Raji (cell line): ENCODE data around the gene ANAPC2.

Experiments
- POLR2A ChIP-seq: IDR thresholded peaks from 2 replicates; pipeline ENCODE4 v1.6.1; 2011; ENCODE audit warnings: low read depth, low read length, control low read depth; ENCODE audit not compliant: insufficient read depth

The ANAPC2 gene

DNA sequence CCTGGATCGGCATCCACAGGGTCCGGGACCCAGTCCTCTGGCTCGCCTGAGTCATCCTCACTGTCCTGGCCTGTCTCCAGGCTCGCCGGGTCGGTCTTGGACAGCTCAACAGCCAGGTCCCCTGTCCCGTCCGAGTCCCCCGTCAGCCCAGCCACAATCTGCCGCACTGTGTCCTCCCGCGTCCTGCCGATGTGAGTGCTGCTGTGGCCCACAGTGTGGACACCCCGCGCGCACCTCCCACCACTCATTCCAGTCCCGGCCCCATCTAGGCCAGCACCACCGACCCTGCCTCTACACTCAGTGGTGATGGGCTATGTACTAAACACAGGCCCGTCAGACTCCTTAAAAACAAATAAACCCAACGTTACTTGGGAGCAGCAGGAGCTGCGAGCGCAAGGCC lies 6.7 kb downstream of the ANAPC2 start:
- no peak for TF ChIP-seq POLR2A

DNA sequence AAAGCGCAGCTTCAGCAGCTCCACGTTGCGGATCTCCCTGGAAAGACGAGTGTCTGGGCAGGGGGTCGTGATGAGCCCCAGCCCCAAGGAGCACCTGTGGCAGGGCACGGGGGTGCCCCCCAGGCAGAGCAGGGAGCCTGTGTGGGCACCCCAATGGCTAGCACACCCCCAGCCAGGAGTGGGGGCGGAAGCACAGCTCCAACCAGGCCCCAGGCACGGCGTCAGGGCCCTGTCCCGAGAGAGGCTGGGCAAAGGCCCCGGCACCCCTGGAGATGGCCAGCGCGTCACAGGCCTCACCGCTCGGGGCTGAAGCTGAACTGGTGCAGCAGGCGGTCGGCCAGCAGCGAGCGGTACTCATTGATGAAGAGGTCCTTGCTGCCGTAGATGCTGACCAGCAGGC lies 7.9 kb downstream of the ANAPC2 start:
- no peak for TF ChIP-seq POLR2A

DNA sequence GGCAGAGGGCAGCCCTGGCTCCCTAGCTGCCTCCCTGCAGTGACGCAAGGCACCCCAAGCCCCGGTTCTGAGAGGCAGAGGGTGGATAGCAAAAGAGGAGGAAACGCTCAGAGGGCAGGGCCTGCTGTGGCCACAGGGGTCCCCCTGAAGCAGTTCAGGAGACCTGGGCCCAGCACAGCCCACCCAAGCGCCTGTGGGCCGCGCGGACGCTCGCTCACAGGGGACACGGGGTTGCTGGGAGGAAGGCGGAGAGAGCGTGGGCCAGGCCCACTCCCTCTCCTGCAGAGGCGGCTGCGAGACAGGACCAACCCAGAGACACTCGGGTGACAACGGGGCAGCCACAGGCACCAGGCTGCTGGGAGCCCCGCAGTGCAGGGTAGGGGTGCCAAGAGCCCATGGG lies 8.6 kb downstream of the ANAPC2 start:
- TF ChIP-seq POLR2A = no peak

DNA sequence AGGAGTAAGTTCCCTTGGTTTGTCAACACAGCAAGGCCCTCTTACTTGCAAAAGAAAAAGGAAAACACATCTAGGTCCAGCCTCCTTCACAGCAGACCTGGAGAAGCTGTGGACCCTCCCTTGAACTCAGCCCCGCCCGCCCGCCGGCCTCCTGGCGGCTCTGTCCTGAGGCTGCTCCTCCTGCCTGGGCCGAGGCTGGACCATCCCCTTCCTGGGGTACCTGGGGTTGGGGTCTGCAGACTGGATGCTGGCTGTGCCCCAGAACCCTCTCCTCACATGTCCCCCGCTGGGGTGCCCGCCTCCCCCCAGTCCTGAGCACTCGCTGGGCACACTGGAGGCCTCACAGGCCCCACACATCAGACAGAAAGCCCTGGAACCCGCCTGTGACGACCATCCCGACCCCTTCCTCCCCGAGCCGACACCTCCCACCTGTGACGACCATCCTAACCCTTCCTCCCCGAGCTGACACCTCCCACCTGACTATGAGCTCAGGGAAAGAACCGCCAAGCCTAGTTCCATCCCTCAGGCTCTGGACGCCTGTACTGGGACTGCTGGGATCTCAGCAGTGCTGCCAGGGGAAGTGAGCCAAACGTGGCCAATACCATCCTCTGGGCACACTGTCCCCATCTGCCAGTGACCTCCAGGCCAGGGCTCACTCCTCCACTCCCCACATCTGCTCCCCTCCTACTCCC lies 9.3 kb downstream of the ANAPC2 start:
- TF ChIP-seq POLR2A = no peak

DNA sequence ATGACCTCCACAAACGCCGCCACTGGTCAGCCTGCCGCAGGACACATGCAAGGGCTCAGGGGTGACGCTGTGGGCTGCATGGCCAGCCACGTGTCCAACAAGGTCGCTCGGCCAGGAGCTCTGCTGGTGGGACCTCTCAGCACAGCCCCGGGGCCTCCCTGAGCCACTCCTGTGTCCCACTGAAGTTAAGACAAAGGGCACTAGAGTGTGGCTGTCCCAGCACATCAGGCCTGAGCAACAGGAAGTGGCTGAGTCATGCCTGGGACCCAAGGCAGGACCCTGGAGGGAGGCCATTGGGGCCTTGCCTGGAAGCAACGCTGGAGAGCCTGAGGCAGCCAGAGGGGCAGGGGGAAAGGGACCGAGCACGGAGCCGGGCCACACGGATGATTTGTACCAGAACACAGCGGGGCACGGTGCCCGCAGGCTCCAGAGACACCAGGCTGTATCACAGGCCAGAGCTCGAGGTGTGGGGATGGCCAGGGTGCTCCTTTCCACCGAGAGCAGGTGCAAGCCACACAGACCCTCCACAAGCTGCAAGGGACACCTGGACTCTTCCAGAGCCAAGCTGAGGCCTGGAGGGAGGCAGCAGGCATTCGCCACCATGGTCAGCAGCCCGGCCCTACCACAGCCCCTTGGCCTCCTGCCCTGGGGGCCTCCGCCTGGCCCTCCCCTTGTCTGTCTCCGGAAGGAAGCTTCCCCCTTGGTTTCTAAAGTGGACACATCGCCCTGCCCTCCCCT lies 10.0 kb downstream of the ANAPC2 start:
- no peak for TF ChIP-seq POLR2A

DNA sequence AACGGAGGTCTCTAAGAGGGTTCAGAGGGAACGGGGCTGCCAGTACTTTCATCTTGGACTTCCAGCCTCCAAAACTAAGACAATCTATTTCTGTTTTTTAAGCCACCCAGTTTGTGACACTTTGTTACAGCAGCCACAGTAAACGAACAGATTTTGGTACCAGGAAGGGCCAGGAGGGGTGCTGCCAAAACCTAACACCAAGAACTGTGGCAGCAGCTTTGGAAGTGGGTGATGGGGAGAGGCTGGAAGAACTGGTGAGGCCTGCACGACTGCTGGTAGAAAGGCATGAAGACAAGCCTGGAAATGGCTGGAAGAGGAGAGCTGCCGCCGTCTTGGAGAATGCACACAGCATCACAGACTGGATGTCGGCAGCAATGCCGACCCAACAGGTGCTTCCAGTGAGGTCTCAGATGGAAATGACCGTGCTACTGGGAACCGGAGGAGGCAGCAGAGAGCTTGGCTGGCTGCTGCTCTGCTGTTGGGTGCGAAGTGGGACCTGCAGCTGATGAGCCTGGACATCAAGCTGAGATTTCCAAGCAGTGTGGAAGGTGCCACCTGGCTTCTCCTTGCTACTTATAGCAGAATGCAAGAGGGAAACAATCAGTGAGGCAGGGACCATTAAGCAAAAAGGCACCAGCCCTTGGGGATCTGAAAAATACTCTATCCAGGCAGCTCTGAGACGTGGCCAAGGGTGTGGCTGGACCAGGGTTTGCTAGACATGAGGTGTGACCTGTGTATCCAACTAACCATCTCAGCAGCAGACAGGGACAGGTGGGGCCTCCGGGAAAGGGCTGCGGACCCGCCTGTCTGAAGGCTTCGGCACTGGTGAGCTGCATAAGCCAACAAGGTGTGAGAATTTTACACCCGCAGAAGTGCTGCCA lies 11.8 kb downstream of the ANAPC2 start:
- no peak for TF ChIP-seq POLR2A

DNA sequence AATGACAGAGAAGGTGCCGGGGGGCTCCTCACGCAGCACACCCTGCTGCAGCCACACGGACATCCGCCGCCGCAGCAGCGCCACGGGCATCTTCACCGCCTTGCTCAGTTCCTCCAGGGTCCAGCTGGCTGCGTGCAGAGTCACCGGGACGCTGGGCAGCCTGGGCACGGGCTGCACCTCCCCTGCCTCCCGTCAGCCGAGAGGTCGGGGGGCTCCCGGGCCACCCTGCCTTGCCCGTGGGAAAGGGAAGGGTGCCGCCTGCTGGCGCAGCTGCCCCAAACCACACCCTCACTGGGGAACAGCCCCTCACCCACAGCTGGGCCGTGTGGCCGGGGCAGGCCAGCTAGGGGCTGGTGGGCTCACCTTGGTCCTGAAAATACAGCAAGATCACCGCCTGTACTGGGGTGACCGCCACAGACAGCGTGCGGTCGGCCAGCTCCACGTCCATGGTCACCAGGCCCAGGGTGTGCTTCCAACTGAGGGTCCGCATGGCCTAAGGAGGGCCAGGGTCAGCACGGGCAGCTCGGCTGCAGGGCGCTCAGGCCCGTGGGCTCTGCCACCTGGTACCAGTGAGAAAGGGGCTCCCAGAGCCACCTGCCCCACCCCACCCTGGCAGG lies 12.9 kb downstream of the ANAPC2 start:
- no peak for TF ChIP-seq POLR2A

DNA sequence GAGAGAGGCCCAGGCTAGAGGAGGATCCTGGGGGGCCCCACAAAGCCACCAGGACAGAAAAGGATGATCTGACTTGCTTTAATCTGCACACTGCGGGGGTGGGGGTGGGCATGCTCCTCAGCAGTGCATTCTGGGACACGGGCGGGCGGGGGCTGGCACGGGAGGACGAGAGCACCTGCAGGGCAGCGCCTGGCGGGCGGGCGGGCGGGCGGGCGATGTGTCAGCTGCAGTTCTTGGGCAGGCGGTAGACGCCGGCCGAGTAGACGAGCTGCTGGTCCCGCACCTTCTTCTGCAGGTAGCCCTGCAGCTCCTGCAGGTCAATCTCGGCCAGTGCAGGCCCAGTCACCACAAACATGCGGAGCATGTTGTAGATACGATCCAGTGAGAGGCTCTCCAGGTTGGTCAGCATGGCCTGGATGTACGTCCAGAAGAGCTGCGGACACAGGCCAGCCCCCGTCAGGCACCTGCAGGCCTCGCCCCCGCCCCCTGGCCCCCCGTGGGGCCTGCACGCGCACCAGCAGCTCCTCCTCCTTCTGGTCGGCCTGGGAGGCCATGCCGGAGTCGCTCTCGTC lies 13.6 kb downstream of the ANAPC2 start:
- TF ChIP-seq POLR2A = no peak

DNA sequence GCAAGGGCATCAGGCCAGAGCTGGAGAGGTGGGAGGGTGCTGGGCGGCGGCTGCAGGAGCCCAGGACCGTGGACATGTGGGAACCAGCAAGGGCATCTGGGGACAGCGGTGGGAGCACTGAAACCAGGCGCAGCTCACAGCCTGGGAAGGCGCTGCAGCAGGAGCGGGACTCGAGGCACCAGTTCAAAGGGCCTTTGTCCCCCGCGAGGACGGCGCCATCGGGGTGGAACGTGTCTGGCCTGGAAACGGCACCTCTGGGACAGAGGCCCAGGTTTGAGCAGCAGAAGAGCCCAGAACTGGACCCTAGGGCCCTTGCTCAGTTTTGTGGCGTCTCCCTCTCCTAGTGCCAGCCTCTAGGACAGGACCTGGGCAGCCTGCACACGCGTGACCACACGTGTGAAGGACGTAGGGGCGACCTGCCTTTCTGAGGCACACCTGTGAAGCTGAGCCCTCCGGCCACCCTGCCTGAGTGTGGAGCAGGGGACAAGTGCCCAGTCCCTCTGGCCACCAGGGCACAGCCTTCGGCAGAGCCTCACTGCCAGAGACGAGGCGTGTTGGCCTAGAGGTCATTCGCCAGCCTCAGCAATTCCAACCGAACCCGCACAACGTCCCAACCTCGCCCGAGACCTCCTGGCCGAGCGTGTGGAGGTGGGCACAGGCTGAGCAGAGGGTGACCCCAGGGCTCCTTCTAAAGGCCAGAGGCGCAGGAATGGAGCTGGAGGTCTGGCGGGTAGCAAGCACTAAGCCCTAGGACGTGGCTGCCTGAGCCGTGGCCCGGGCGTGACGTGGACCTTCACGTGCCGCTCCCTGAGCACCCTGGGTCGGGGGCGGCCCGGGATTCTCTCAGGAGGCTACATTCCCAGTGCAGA lies 14.3 kb downstream of the ANAPC2 start:
- no peak for TF ChIP-seq POLR2A

DNA sequence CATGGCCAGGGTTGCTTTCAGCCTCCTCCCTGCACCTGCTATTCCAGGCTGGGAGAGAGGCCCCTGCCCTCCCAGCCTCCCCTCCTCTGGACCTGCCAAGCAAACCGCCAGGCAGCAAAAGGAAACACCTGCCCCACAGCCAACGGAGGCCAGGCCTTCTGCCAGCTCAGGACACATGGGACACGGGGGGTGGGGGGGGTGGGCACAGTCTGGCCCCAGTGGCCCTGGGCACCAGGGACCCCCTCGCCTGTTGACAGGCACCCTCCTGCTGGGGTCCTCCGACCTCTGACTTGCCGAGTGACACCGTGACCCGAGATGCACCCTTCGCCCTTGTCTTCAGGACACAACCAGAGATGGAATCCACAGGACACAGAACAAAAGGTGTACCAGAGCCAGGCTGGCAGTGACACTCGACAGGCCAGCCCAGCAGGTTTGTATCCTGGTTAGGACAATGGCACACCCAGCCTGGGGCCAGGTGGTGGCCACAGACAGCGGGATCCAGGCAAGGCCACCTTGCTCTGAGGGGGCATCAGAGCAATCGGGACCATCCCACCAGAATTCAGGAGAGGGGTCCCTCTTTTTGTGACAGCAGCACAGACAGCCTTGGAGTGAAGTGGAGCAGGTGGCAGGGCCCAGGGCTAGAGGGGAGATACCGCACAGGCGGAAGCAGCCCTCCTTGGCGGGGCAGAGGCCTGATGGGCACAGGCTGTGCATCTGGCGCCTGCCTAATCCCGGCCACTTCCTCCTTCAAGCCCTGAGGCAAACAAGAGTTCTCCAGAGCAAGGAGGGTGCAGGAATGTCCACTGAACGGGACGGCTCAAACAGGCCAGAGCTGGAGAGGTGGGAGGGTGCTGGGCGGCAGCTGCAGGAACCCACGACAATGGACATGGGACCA lies 15.2 kb downstream of the ANAPC2 start:
- TF ChIP-seq POLR2A = no peak

DNA sequence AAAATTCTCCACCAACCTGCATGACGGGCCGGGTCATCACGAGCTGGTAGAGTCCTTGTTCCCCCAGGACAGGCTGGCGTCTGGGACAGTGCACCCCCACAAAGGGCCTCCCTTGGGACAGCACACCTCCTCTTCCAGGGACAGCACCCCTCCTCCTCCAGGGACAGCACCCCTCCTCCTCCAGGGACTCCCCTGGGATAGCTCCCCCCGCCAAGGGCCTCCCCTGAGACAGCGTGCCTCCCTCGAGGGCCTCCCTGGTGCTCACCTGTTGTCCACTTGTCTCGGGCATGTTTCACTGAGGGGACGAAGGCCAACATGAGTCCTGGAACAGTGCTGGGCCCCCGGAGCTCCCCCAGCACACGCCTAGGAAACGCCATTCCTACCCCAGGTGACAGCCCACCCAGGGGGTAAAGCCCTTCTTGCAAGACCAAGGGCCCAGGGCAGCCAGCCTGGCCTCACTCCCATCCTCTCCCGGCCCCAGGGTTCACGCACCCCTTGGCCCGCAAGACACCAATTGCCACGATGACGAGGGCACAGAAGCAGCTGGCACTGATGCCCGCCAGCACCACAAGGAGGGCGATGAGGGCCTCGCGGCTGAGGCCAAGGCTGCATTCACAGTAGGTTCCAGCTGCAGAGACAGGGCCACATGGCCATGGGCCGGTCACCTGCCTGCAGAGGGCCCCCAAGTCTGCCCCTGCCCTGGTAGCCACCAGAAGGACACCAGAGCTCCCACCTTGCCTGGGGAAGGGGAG lies 17.0 kb downstream of the ANAPC2 start:
- TF ChIP-seq POLR2A = no peak

DNA sequence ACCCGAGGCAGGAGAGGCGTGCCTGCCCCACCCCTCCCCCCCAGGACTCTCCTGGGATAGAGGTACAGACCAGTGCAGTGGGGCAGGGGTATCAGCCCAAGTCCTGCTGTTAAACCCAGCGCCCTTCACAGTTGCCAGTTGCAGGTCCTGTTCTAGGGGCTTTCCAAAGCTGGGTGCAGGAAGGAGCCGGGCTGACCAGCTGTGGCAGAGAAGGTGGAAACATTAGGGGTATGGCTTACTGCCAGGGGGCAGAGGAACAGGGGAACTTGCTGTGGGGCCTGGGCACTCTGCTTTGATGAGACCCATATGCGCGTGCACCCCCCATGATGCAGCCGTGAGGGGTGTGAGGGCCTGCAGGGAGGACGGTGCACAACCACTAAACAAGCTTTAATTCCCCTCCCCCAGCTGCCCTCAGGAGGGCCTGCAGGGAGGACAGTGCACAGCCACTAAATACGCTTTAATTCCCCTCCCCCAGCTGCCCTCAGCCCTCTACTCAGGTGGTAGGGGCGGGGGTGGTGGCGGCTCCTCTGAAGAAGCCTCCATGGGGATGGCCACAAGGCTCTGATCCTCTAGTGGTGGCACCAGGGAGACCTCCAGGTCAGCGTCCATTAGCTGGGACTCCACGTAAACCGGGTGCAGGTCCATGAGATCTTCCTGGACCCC lies 17.7 kb downstream of the ANAPC2 start:
- TF ChIP-seq POLR2A = no peak

DNA sequence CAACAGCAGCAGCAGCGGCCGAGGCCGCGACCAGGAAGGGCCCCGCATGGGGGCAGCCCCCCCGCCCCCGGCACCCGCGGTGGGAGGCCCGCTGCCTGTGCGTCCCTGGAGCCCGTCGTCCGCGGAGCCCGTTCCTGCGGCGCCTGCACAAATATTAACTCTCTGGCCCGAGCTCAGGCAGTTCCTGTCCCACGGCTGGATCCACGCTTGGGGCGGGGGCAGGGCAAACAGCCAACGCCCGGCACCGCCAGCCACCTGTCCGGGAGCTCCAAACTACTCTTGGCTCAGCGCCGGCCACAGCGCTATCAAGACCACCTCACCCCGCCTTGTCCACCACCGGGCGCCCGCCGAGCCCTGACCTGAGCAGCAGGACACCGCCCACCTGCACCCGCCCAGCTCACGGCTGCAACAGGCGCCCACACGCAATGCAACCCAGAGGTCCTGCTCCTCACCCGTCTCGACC lies 18.4 kb downstream of the ANAPC2 start, which contains the start of gene LRRC26:
Gene LRRC26 (minus strand): TSS at position 156 of the 463 bp plus-strand sequence. CDS start 108 bp downstream, at position 48.
- no peak for TF ChIP-seq POLR2A
